AG04449 (cell line): ENCODE results near the gene PIP5K1C.
A peak's percentile ranks its signal among the peaks of the same experiment; 100 is the strongest.
"Not testable (repeated sequence)": the region's sequence is repeated elsewhere in the genome, so short reads cannot be mapped to it uniquely, and the experiment has no call there.

Source experiments
- CTCF ChIA-PET: fragments of 350-600 bp; formaldehyde crosslinking; extraction: SDS; loops from one replicate; lab custom pipeline; 2021; ENCODE audit warnings: antibody characterized with exemption; lab: Yijun Ruan, JAX
- POLR2A ChIA-PET: fragments of 400-600, 350-600 bp; formaldehyde crosslinking; extraction: SDS; loops from one replicate; lab custom pipeline; 2020; ENCODE audit warnings: antibody characterized with exemption, inconsistent platforms; lab: Yijun Ruan, JAX
- DNase-seq: peaks from one replicate; pipeline ENCODE4 v3.0.0-alpha.2; 2010; ENCODE audit warnings: low read depth, low spot score
- H3K4me3 ChIP-seq: 2 replicates; pipeline ENCODE4 v1.5.1; 2011; ENCODE audit warnings: low read depth, mild to moderate bottlenecking, control low read depth, low read length
- TF ChIP-seq, protein P1 (sequence below): IDR thresholded peaks from one replicate; pipeline ENCODE4 v1.5.1; 2011; ENCODE audit warnings: mild to moderate bottlenecking, moderate library complexity, low read length, control low read depth, inconsistent platforms; ENCODE audit not compliant: insufficient read depth; ENCODE audit errors: missing control alignments

The PIP5K1C gene

GRCh38 chr19:3667766-3668165 is 32.5 kb downstream of the PIP5K1C start:
- DNase-seq: no peak
- no peak overlapping the region for H3K4me3 ChIP-seq
- TF ChIP-seq, protein P1, sequence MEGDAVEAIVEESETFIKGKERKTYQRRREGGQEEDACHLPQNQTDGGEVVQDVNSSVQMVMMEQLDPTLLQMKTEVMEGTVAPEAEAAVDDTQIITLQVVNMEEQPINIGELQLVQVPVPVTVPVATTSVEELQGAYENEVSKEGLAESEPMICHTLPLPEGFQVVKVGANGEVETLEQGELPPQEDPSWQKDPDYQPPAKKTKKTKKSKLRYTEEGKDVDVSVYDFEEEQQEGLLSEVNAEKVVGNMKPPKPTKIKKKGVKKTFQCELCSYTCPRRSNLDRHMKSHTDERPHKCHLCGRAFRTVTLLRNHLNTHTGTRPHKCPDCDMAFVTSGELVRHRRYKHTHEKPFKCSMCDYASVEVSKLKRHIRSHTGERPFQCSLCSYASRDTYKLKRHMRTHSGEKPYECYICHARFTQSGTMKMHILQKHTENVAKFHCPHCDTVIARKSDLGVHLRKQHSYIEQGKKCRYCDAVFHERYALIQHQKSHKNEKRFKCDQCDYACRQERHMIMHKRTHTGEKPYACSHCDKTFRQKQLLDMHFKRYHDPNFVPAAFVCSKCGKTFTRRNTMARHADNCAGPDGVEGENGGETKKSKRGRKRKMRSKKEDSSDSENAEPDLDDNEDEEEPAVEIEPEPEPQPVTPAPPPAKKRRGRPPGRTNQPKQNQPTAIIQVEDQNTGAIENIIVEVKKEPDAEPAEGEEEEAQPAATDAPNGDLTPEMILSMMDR: no peak
- ChIA-PET POLR2A (no interaction called here), CTCF (interaction anchor here (1.1 to 5.1 kb wide), 7 partner anchors 13 to 61 kb away, joined by 3 to 48 read pairs (median 12); partner anchors contain the start of gene TJP3)

- TF ChIP-seq, protein P1: no peak
- H3K4me3 ChIP-seq: no peak overlapping the region
- no peak for DNase-seq
- CTCF ChIA-PET: interaction anchor here (1.1 to 5.1 kb wide), 9 partner anchors 10 to 61 kb away, joined by 3 to 48 read pairs (median 6); partner anchors contain the start of gene TJP3
- POLR2A ChIA-PET: no interaction called here
Observed at GRCh38 chr19:3667037-3667638, 33.1 kb downstream of the PIP5K1C start.

DNA sequence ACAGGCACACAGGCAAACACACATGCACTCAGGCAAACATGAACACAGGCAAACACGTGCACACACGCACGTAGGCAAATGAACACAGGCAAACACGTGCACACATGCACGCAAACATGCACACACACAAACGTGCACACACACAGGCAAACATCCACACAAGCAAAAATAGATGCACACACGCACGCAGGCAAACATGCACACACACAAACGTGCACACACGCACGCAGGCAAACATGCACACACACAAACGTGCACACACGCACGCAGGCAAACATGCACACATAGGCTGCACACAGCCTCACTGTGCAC is 33.8 kb downstream of the PIP5K1C start:
- POLR2A ChIA-PET, DNase-seq, H3K4me3 ChIP-seq: not testable (repeated sequence)
- CTCF ChIA-PET: interaction anchor here (0.6 to 5.1 kb wide), 17 partner anchors 11 to 182 kb away, joined by 3 to 48 read pairs (median 5); partner anchors contain the start of genes PIP5K1C and TJP3

DNA sequence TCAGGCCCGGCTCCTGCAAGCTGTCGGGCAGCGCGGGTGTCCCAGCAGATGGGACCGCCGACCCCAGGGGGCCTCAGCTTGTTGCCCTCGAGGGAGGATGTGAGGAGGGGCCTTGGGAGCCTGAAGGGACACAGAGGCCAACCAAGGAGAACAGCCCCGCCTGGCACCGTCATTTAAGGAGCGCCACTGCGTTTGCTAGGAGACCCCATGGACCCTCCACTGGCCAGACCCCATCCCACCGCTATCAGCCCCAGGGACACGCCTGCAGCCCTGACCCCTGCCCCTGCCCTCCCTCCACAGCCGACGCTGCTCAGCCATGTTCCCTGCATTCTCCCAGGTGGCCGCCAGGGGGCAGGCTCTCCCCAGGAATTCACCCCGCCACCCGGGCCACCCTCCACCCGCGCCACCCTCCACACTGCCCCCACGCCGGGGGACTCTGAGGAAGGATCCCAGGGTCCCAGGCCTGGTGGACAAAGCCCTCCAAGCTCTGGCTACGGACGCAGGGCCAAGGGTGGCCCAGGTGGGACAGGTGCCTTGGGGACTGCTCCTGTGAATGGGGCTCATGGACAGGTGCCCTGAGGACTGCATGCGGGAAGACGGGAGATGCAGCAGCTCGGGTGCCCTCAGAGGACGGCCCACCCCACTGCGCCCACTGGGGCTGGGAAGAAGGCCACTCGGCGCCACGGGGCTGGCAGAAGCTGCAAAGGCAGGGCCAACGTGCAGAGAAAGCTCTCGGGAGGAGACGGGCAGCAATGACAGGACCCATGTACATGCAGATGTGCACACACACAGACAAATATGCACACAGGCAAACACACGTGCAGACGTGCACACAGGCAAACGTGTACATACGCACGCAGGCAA is 34.4 kb downstream of the PIP5K1C start:
- POLR2A ChIA-PET: no interaction called here
- TF ChIP-seq, protein P1: peak; percentile 86
- H3K4me3 ChIP-seq: no peak overlapping the region
- CTCF ChIA-PET: interaction anchor here (0.6 to 5.1 kb wide), 23 partner anchors 8 to 291 kb away, joined by 3 to 48 read pairs (median 4); partner anchors contain the start of genes PIP5K1C and TJP3
- no peak for DNase-seq

DNA sequence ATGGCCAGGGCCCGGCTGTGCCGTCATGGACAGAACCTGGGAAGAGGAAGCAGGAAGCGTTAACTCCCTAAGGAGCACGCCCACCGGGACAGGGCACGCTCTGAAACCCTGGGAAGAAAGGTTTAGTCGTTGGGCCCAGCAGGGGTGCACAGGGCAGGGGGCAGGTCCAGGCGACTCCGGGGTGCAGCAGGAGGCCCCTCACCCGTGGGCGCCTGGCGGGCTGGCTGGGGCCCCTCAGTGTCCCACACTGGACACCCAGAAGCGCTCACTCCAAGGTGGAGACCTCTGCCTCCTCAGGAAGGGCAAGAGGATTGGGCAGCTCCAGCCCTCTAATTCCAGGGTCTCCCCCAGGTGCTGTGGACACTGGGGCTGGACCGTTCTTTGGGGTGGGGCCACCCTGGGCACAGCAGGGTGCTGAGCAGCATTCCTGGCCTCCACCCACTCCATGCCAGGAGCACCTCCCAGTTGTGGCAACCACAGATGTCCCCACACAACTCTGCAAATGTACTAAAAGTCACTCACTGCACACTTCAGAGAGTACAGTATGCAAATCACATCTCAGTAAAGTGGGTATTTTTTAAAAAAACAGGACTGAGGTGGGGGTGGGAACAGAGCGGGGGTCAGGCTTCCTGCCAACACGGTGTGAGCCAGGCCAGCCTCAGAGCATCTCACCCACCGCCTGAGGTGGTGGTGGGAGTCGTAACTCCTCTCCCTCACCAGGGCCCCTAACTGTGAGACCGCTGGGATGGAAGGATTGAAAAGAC is 35.2 kb downstream of the PIP5K1C start:
- H3K4me3 ChIP-seq: no peak overlapping the region
- TF ChIP-seq, protein P1: no peak
- POLR2A ChIA-PET: no interaction called here
- DNase-seq: no peak
- CTCF ChIA-PET: interaction anchor here (0.6 to 5.1 kb wide), 15 partner anchors 9 to 292 kb away, joined by 3 to 48 read pairs (median 7); partner anchors contain the start of genes MFSD12, PIP5K1C and TJP3

- TF ChIP-seq, protein P1: no peak
- H3K4me3 ChIP-seq: no peak overlapping the region
- ChIA-PET POLR2A (no interaction called here), CTCF (interaction anchor here (1.0 to 5.1 kb wide), 4 partner anchors 9 to 107 kb away, joined by 3 to 48 read pairs (median 5); partner anchors contain the start of gene MFSD12)
- DNase-seq: no peak
Observed at GRCh38 chr19:3663838-3664237, 36.4 kb downstream of the PIP5K1C start.
